Breast epithelium (tissue), 3 donors: ENCODE data around the gene DCUN1D3.
A peak's percentile ranks its signal among the peaks of the same experiment; 100 is the strongest.

Experiments used
- CTCF ChIP-seq, 3 donors: fragments of 450-650 bp; IDR thresholded peaks; one replicate each; pipeline ENCODE4 v1.5.1; 2016 to 2017; ENCODE audit warnings: antibody characterized with exemption in 3 of 3, mild to moderate bottlenecking in 3 of 3, moderate library complexity in 3 of 3
- POLR2A ChIP-seq: fragments of 450-650 bp; IDR thresholded peaks from one replicate; pipeline ENCODE4 v1.6.1; 2016; ENCODE audit warnings: antibody characterized with exemption, mild to moderate bottlenecking, moderate library complexity
- POLR2AphosphoS5 ChIP-seq, 3 donors: sonication (generic); formaldehyde crosslinking; IDR thresholded peaks; one replicate each; pipeline ENCODE4 v1.6.1; 2017; ENCODE audit warnings: antibody characterized with exemption in 3 of 3

GRCh38 chr16:20918486-20919239, 18.5 kb upstream of the DCUN1D3 start:
- TF ChIP-seq CTCF (IDR thresholded peaks at IDR 0.05) (no peak), POLR2AphosphoS5 (IDR thresholded peaks at IDR 0.05) (peak in 2 of 3 donors; percentile 40 to 75), POLR2A (no peak)
